K562 (cell line): Measurements from ENCODE around the gene PNP.

ENCODE experiments used
- CHD2 ChIP-seq: IDR thresholded peaks from 2 replicates; pipeline ENCODE4 v1.6.1; 2011; ENCODE audit warnings: low read depth, low read length
- CTCF ChIP-seq, 3 experiments: IDR thresholded peaks in 2 of 3; conservative IDR thresholded peaks in 1 of 3; 2 replicates each; pipeline ENCODE4 v1.5.1; 2011 to 2012; ENCODE audit warnings: low read length in 3 of 3, mild to moderate bottlenecking in 3 of 3, control low read depth in 2 of 3, improper control_type of control experiment in 1 of 3, inconsistent platforms in 1 of 3, low read depth in 1 of 3, mixed read lengths in 1 of 3, moderate library complexity in 1 of 3; ENCODE audit not compliant: insufficient read depth in 2 of 3
- NFE2L1 ChIP-seq: fragments of 450-650 bp; IDR thresholded peaks from 2 replicates; pipeline ENCODE4 v1.6.1; 2016; ENCODE audit warnings: missing genetic modification characterization, low read depth, mild to moderate bottlenecking, missing compliant biosample characterization, moderate library complexity, borderline replicate concordance
- NFXL1 ChIP-seq: fragments of 450-650 bp; formaldehyde crosslinking; IDR thresholded peaks from 2 replicates; pipeline ENCODE4 v1.4.0; 2021; ENCODE audit warnings: mild to moderate bottlenecking
- POLR2A ChIP-seq: fragments of 450-650 bp; conservative IDR thresholded peaks from 2 replicates; pipeline ENCODE4 v1.6.1; 2016
- SP1 ChIP-seq: sonication (generic); formaldehyde crosslinking; IDR thresholded peaks from 2 replicates; pipeline ENCODE4 v1.8.1; 2022; ENCODE audit warnings: mild to moderate bottlenecking, missing genetic modification reagents
- STAG1 ChIP-seq: sonication (generic); formaldehyde crosslinking; IDR thresholded peaks from 2 replicates; pipeline ENCODE4 v1.5.0; 2020; ENCODE audit warnings: missing genetic modification reagents, borderline replicate concordance
- USF1 ChIP-seq: sonication (generic); formaldehyde crosslinking; IDR thresholded peaks from 2 replicates; pipeline ENCODE4 v1.9.0; 2022; ENCODE audit warnings: mild to moderate bottlenecking, missing genetic modification reagents

- TF ChIP-seq CTCF (IDR thresholded peaks at IDR 0.05 in 2 of 3, conservative IDR thresholded peaks at IDR 0.05 in 1 of 3; ENCODE audit: insufficient read depth in 2 of 3, low read depth in 1 of 3, low read length in 3 of 3) (no peak), STAG1 (CRISPR knock-in tag) (no peak), NFE2L1 (tag) (no peak), NFXL1 (CRISPR knock-in tag) (no peak), USF1 (no peak), CHD2 (no peak), SP1 (CRISPR knock-in tag) (no peak), POLR2A (no peak)
Observed at GRCh38 chr14:20482382-20482781, 13.2 kb downstream of the PNP start.
